Islet precursor cell (in vitro differentiated cells): ENCODE data around the gene TNNI3K.
"Not testable (repeated sequence)": the region's sequence is repeated elsewhere in the genome, so short reads cannot be mapped to it uniquely, and the experiment has no call there.

Source experiments
- DNase-seq: peaks from one replicate; pipeline ENCODE4 v3.0.0-alpha.2; 2018

The TNNI3K gene, protein sequence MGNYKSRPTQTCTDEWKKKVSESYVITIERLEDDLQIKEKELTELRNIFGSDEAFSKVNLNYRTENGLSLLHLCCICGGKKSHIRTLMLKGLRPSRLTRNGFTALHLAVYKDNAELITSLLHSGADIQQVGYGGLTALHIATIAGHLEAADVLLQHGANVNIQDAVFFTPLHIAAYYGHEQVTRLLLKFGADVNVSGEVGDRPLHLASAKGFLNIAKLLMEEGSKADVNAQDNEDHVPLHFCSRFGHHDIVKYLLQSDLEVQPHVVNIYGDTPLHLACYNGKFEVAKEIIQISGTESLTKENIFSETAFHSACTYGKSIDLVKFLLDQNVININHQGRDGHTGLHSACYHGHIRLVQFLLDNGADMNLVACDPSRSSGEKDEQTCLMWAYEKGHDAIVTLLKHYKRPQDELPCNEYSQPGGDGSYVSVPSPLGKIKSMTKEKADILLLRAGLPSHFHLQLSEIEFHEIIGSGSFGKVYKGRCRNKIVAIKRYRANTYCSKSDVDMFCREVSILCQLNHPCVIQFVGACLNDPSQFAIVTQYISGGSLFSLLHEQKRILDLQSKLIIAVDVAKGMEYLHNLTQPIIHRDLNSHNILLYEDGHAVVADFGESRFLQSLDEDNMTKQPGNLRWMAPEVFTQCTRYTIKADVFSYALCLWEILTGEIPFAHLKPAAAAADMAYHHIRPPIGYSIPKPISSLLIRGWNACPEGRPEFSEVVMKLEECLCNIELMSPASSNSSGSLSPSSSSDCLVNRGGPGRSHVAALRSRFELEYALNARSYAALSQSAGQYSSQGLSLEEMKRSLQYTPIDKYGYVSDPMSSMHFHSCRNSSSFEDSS

DNA sequence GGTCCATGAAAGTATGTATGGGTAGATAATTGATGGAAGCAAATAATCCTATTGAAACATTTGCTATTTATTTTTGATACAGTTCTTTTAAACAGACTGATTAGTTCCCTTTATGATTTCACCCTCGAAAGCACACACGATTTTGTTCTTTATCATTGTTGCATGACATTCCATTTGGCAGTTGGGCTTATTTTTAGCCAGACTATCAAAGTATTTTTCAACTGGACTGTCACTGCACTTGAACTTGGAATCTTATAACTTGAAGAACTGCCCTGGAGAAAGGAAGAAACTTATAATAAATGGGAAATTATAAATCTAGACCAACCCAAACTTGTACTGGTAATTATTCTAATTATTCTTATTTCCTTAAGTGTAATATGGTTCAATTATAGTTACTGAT lies at the start of gene TNNI3K:
TSS of gene TNNI3K (plus strand) at position 235 of the 400 bp plus-strand sequence. CDS start at position 300, 65 bp downstream.
- DNase-seq, result no peak

DNA sequence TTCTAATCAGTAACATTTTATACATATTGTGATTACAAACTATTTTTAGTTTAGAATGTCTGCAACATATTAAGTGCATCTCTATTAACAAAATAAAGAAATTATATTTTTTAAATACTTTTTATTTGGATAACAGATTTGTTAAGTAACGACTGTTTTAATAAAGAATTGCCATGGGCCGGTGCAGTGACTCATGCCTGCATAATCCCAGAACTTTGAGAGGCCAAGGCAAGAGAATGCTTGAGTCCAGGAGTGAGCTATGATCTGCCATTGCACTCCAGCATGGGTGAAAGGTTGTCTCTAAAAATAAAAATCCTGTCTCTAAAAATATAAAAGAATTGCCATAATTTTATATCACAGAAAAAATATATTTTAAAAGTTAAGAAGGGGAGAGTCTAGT lies 41.3 kb upstream of the TNNI3K start:
- no peak for DNase-seq

DNA sequence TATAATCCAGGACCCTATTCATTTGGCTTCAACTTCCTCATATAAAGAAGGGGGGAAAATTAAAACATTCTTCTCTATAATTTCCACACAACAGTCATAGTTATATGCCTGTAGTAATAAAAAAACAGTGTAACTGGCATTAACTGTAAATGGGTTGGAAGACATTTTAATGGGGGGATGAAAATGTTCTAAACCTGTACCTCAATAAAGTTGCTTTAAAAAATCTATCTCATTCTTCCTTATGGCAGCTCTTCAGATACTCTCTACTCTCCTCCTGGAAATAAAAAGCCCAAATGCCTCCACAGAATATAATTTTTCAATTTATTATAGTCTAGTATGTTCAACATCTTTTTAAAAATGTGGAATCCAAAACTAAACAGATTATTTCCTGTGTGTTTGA lies 39.8 kb upstream of the TNNI3K start:
- DNase-seq, result no peak

DNA sequence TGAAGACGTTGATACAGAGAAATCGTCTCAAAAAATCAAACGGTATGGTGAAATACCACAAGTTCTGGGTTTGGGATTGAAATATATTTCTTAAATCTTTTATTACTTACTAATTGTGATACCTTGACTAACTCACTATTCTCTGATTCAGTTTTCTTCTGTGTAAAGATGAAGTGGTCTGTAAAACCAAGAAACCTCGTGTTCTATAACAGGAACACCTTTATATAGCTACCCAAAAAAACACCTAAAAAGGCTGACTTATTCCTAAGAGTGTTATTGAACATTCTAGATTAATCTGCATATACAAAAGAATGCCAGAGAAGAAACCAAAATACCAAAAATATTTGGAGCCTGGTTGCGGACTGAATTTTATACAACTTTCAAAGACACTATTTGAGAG lies 37.9 kb upstream of the TNNI3K start:
- no peak for DNase-seq

DNA sequence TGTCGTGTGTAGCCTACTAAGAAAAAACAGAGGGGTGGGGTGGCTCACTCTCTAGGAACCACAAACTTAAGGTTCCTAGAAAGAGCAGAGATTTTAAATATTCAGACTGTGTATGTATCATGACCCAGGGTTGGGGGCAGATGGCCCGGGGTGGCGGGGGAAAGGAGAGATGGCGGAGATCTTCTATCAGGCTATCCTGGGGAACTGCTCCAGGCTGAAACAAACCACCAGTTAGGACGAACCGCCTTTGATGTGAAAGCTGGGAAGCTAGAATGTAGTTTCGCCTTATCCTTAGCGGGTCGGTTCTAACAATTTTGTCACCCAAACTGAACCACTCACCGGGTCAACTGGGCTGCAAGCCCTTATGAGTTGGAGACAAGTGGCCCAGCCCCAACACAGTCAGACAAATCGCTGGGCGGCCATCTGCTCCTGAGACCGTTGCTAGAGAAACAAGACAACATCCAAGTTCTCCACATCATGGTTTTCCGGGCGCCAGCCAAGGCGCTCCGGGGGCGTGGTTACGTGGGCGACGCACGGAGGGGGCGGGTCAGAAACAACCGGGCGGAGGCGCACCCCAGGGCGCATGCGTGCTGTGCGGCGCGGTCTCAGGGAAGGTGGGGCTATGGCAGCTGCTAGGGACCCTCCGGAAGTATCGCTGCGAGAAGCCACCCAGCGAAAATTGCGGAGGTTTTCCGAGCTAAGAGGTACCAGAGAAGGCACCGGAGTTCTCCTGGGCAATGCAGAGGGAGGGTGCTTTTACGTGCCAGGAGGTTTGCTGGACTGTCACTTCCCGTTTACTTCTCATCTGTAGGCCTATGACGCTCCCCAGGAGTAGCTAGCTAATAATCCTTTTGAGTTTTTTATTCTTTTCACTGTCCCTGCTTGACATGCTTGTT lies 37.3 kb upstream of the TNNI3K start, which contains the start of the genes FPGT and LRRIQ3:
TSS of gene FPGT (plus strand) at position 586 of the 896 bp plus-strand sequence. CDS start at position 623, 37 bp downstream.
TSS of gene LRRIQ3 (minus strand) at position 520 of the 896 bp plus-strand sequence. CDS start 14,492 bp downstream, outside the sequence.
- DNase-seq, result peak; percentile 98

DNA sequence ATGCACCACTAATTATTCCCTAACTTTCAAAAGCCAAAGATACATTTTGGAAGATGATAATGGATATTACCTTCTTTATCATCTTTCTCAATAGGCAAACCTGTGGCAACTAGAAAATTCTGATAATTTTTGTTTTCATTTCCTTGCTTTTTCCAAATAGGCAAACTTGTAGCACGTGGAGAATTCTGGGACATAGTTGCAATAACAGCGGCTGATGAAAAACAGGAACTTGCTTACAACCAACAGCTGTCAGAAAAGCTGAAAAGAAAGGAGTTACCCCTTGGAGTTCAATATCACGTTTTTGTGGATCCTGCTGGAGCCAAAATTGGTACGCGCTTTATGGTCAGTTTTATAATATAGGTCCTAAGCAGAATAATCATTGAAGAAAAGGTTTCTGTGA lies 35.7 kb upstream of the TNNI3K start:
- DNase-seq, result no peak

DNA sequence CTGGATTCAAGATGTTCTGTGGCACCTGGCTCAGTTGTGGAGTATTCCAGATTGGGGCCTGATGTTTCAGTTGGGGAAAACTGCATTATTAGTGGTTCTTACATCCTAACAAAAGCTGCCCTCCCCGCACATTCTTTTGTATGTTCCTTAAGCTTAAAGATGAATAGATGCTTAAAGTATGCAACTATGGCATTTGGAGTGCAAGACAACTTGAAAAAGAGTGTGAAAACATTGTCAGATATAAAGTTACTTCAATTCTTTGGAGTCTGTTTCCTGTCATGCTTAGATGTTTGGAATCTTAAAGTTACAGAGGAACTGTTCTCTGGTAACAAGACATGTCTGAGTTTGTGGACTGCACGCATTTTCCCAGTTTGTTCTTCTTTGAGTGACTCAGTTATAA lies 29.9 kb upstream of the TNNI3K start:
- no peak for DNase-seq

DNA sequence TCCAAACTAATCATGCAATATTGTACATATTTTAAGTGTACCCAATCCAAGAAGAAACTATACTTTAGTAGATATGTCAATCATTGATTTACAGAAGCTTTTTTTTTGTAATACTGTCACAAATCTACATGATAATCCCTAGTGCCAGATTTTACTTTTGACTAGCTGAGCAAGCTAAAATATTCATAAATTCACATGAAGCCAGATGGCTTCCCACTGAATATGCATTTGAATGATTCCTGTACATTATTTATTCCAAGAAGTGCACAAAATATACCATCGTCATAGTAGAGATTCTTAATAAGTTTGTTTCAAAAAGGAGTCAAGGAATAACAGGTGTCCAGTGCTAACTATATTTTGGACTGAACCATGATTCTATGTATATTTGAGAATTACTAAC lies 20.0 kb upstream of the TNNI3K start:
- DNase-seq, result no peak

DNA sequence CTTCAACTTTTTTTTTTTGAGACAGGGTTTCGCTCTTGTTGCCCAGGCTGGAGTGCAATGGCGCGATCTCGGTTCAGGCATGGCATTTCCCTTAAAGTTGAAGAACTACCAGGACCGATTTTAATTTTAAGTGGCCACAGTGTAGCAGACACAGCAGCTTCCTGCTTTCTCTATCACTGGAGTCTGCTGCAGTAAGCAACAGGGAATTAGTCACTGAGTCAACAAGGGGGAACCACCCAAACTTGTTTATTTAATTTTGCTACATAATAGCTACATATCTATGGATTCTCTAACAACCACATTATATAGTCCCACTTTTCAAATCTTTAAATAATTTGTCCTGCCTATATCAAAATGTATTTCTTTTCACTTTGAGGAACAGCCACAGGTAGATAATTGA lies 12.5 kb upstream of the TNNI3K start:
- no peak for DNase-seq

DNA sequence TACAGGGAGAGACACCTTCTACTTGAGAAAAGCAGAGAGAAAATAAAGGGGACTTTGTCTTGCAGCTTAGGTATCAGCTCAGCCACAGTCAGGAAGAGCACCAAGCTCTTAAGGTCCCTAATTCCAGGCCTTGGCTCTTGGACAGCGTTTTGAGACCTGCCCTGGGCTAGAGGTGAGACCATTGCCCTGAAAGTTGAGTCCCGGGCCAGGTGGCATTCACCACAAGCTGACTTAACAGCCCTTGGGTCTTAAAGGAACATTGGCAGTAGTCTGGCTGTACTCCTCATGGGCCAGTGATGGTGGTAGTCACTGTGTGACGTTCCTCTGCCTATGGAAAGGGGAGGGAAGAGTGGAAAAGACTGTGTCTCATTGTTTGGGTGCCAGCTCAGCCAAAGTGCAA lies 11.7 kb upstream of the TNNI3K start:
- no peak for DNase-seq

DNA sequence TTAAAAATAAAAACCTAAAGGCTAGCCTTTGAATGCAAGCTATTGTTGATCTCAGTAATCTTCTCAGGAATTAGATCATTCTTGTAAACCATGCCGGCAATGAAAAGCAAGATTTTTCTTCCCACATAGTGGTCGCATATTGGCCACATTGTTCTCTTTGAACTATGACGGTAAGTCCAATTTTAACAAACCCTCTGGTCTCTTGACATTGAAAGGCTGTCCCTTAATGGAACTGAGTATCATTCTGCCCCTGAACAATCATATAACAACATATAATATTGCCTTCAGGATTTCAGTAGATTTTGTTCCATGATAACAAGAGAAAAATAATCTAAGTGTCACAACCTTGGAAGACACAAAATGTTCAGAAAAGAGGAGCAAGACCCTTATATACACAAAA lies 1.3 kb downstream of the TNNI3K start:
- no peak for DNase-seq

DNA sequence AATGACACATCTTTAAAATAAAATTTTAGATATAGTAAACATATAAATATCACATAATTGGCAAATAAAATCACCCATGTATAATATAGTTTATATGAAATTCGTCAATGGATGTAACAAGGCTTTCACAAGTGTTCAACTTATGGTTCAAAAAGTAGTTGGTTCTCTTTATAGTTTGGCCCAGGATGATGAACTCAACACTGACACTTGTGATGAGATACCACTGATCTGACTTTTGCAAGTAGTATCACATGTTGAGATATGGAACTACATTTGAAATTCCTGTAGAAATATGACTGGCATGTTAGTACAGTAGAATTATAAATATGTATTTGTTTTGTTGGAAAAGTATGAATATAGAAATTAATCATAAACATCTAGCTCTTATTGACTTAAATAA lies 1.8 kb downstream of the TNNI3K start:
- DNase-seq, result no peak

DNA sequence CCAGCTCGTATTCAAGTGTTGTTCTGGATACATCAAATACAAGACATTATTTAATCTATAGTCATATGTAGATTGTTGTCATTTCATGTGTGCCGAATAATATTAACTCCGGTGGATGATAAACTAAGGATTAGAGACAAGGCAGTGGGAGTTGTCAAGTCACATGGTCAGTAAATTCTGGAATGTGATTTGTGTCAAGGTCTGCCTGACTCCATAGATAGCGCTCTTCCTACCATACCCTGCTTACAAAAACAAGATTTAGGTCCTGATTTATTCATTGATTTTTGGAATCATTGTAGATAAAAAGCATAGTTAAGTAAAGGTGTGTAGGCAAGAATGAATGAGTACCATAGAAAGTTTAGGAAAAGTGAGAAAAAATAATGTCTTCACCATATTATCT lies 2.6 kb downstream of the TNNI3K start:
- DNase-seq, result no peak

DNA sequence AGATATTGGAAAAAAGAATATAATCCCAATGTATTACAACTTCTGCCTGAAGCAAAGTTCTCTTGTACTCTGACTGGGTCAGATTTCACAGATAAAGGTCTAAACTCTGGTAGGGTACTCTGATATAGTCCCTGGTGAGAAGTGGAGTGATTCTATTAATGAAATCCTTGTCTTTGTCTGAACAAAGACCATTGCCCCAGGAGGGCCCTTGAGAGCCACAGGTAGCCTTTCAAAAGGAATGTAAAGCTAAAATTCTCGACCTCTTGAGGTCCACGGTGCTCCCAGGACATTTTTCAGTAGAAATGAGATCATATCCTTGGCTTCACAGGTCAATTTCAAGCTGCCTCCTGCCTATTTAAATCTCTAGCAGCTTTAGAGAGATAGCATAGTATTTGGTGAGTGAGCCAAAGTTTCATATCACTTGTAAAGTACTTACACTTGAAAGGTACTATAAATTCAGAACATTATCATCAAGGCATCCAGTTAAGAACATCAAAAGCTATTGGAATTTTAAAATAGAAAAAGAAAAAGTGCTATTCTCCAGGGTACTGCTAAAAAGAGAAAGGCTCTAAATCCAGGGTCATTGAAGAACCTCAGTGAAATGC lies 10.1 kb downstream of the TNNI3K start:
- DNase-seq, result no peak

DNA sequence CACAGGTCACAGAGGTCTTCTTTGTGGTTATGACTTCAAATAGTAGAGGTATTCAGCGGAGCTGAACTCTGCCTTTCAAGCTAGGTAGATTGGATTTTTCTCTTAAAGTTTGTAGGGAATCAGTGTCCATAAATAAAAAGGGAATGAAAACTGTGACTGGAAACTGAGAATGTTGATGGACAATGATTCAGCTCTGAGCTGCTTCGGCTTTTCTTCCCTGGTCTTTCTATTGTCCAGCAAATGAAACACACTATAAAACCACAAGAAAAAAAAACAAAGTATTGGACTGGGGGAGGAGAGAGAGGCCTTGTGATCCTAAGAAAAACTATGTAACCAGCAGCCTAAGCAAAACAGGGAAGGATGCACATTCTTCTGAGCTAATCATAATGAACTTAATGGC lies 11.1 kb downstream of the TNNI3K start:
- no peak for DNase-seq

DNA sequence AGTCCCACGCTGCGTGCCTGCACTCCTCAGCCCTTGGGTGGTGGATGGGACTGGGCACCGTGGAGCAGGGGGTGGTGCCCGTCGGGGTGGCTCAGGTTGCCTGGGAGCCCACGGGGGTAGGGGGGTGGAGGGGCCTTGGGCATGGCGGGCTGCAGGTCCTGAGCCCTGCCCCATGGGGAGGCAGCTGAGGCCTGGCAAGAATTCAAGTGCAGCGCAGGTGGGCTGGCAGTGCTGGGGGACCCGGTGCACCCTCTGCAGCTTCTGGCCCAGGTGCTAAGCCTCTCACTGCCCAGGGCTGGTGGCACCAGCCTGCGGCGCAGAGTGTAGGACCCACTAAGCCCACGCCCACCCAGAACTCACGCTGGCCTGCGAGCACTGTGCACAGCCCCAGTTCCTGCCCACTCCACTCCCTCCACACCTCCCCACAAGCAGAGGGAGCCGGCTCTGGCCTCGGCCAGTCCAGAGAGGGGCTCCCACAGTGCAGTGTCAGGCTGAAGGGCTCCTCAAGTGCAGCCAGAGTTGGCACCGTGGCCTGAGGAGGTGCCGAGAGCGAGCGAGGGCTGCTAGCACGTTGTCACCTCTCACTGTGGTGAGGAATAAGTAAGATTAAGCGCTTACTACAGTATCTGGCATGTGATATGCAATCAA lies 12.8 kb downstream of the TNNI3K start:
- no peak for DNase-seq

DNA sequence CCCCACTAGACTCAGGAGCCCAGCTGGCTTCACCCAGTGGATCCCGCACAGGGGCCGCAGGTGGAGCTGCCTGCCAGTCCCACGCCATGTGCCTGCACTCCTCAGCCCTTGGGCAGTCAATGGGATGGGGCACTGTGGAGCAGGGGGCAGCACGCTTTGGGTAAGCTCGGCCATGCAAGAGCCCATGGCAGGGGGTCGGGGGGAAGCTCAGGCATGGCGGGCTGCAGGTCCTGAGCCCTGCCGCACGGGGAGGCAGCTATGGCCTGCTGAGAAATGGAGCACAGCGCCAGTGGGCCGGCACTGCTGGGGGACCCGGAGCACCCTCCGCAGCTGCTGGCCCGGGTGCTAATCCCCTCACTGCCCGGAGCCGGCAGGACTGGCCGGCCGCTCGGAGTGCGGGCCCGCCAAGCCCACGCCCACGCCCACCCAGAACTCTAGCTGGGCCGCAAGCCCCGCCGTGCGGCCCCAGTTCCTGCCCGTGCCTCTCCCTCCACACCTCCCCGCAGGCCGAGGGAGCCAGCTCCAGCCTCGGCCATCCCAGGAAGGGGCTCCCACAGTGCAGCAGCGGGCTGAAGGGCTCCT lies 18.1 kb downstream of the TNNI3K start:
- DNase-seq, result not testable (repeated sequence)

DNA sequence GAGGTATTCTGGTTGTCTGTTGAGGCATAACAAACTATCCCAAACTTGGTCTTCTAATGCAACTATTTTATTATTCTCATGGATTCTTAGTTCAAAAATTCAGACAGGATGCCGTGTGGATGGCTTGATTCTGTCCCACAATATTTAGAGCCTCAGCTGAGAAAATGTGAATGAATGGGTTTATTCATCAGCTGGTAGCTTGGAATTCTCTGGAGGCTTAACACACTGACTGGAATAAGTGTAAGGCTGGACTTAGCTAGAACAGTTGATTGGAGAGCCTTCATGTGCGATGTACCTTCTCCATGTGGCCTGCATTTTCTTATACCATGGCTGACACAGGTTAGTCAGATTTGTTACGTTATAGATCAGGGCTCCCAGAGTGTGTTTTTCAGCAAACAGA lies 30.8 kb downstream of the TNNI3K start:
- no peak for DNase-seq

DNA sequence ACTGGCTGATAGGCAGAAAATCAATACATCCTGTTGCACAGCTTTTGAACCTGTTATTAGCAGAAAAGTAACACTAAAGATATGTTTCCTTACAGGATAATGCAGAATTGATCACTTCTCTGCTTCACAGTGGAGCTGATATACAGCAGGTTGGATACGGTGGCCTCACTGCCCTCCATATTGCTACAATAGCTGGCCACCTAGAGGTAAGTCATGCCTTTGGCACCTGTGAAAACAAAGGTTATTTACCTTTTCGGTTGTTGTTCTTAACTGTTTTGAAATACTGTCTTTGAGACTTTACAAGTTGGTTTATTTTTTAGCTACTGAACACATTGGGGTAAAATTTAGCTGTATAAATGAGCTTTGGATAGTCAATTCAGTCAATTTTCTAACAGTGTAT lies 36.3 kb downstream of the TNNI3K start:
- DNase-seq, result no peak

DNA sequence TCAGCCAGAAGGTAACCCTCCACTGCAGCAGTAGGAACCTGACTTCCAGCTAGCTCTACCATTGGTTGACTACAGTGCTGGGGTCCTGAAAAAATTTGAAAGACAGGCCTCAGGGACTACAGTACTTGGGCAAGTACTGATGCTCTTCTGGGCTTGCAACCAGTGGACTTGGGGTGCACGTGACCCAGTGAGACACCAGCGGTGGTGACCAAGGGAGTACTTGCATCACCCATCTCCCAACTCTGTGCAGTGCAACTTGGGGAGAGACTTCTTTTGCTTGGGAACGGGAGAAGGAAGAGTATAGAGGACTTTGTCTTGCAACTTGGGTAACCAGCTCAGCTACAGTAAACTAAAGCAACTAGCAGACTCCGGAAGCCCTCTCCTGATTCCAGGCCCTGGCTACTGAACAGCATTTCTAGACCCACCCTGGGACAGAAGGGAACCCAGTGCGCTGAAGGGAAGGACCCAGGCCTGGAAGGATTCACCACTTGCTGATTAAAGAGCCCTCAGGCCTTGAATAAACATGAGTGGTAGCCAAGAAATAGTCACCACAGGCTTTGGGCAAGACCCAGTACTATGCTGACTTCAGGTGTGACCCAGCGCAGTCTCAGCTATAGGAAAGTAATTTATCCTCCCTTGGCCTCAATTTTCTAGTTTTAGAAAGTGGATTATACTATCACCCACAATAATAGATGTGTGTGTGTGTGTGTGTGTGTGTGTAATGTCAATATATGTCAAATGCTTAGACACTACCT lies 45.6 kb downstream of the TNNI3K start:
- DNase-seq, result no peak

DNA sequence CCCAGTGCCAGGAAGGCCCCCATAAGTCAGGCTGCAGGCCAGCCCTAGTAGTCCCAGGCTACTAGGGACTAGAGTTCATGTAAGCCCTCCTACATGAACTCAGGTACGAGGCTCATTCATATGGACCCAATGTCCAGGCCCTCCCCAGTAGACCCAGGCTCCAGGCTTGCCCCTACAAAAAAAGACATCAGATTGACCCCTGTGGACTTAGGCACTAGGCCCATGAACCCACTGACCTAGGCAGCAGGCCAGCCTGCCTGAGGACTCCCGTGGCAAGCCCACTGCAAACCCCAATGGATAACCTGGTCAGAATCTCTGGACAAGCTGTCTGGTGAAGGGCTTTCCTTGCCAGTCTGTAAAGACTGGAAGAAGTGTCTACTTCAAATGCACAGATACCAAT lies 51.2 kb downstream of the TNNI3K start:
- DNase-seq, result no peak
